ENCODE measurements around the gene NUDT6. TPM values are rescaled to one million over a fixed set of nuclear protein-coding genes. Genes with fewer than 3 reads are reported as not detected.

Gene NUDT6
- total RNA-seq, 1 experiment from 2014 or later: 9.0 TPM

GRCh38 chr4:122901247-122902010, 21.0 kb downstream of the NUDT6 start (continued):
- TF ChIP-seq ZNF274 (IDR thresholded peaks at IDR 0.05; ENCODE audit: low read depth, low read length) (no peak), SP1 (IDR thresholded peaks at IDR 0.05; ENCODE audit: low read depth) (no peak)

DNA sequence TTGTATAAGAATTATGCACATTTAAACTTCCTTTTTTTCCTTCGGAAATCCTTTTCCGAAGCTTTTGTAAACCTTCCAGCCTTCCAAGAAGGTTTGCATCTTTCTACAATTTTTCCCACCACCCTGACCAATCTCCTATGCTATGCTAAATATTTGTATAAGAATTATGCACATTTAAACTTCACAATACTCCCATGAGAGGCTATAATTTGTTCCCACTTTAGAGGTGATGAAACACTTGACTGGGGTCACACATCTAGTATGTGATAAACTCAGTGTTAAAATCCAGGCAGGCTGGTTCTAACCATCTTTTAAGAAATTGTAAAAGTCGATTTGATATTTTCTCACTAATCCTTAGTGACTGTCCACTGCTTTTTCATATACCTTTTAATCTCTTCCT, 22.1 kb downstream of the NUDT6 start:
- ATAC-seq: no peak

More for the DNA sequence above, 22.1 kb downstream of the NUDT6 start:
- intact Hi-C loops (cut with micrococcal nuclease): no loop called here
- Histone ChIP-seq H3K27ac (ENCODE audit: low read depth, low read length) (no peak overlapping the region), H3K36me3 (ENCODE audit: control insufficient read depth in 1 of 2, insufficient read depth in 2 of 2, low read length in 2 of 2) (no peaks in the 10 kb centered on the region), H3K9me2 (ENCODE audit: insufficient read depth) (no peaks in the 10 kb centered on the region), H3K4me2 (ENCODE audit: low read length) (no peak overlapping the region), H3K9me3 (ENCODE audit: control insufficient read depth in 1 of 2, insufficient read depth in 1 of 2, low read depth in 1 of 2, low read length in 2 of 2) (no peaks in the 10 kb centered on the region), H3K4me3 (replicated peaks in 1 of 2; ENCODE audit: low read depth in 1 of 2, low read length in 2 of 2) (no peak overlapping the region), H3K4me1 (ENCODE audit: control insufficient read depth in 1 of 2, insufficient read depth in 2 of 2, low read length in 2 of 2) (peaks cover 10 to 23% of the 10 kb centered on the region in 2 experiments), H2AFZ (ENCODE audit: low read depth, low read length, poor library complexity, severe bottlenecking) (no peak overlapping the region), H3K79me2 (ENCODE audit: insufficient read depth, low read length) (no peaks in the 10 kb centered on the region), H3K27me3 (ENCODE audit: insufficient read depth, low read length) (no peaks in the 10 kb centered on the region), H3K9ac (ENCODE audit: low read length) (no peak overlapping the region), H4K20me1 (ENCODE audit: insufficient read depth) (no peaks in the 10 kb centered on the region)
- BruUV-seq (replicated peaks): no TSS peak
- ChIA-PET RAD21 (ENCODE audit: low non-redundant PET in 1 of 2, low total read pairs in 2 of 2, uncharacterized antibody in 2 of 2, unreplicated experiment in 2 of 2) (no interaction called here), CTCF (no interaction called here), POLR2A (no interaction called here)
- DNase-seq (ENCODE audit: low read depth, low spot score): no peak
- no peak for TF ChIP-seq RAD21 (IDR thresholded peaks at IDR 0.05; ENCODE audit: low read depth)
- TF ChIP-seq, protein P1, sequence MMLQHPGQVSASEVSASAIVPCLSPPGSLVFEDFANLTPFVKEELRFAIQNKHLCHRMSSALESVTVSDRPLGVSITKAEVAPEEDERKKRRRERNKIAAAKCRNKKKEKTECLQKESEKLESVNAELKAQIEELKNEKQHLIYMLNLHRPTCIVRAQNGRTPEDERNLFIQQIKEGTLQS (IDR thresholded peaks at IDR 0.05): no peak
- TF ChIP-seq ZFX (IDR thresholded peaks at IDR 0.05): no peak
- no peak for TF ChIP-seq CTCF (IDR thresholded peaks at IDR 0.05 in 2 of 3, conservative IDR thresholded peaks at IDR 0.05 in 1 of 3; ENCODE audit: borderline replicate concordance in 1 of 3, insufficient read depth in 1 of 3, low read depth in 2 of 3, low read length in 2 of 3)
- no peak for TF ChIP-seq EZH2 (IDR thresholded peaks at IDR 0.05)
- no peak for TF ChIP-seq ELF1 (IDR thresholded peaks at IDR 0.05; ENCODE audit: borderline replicate concordance, low read depth)
- no peak for TF ChIP-seq SP1 (IDR thresholded peaks at IDR 0.05; ENCODE audit: low read depth)
- no peak for TF ChIP-seq POLR2A (IDR thresholded peaks at IDR 0.05; ENCODE audit: borderline replicate concordance, extremely low read depth, insufficient read depth, insufficient read length)
- TF ChIP-seq YY1 (IDR thresholded peaks at IDR 0.05; ENCODE audit: extremely low read depth, insufficient replicate concordance, low read depth, low read length): no peak
- no peak for TF ChIP-seq MAX (IDR thresholded peaks at IDR 0.05)
- no peak for TF ChIP-seq EGR1 (IDR thresholded peaks at IDR 0.05; ENCODE audit: low read depth)
- TF ChIP-seq TCF7L2 (IDR thresholded peaks at IDR 0.05; ENCODE audit: borderline replicate concordance, extremely low read depth, insufficient read depth, insufficient read length): no peak
- no peak for TF ChIP-seq REST (IDR thresholded peaks at IDR 0.05; ENCODE audit: low read depth)
- no peak for TF ChIP-seq SRF (IDR thresholded peaks at IDR 0.05; ENCODE audit: low read depth)
- TF ChIP-seq POLR2AphosphoS5 (IDR thresholded peaks at IDR 0.05; ENCODE audit: low read depth, low read length): no peak
- TF ChIP-seq JUND (IDR thresholded peaks at IDR 0.05): no peak
- TF ChIP-seq CEBPB (IDR thresholded peaks at IDR 0.05; ENCODE audit: low read depth): no peak
- TF ChIP-seq EZH2phosphoT487 (IDR thresholded peaks at IDR 0.05; ENCODE audit: borderline replicate concordance): no peak
- no peak for TF ChIP-seq SIN3A (IDR thresholded peaks at IDR 0.05; ENCODE audit: low read depth)
- no peak for TF ChIP-seq ZNF274 (IDR thresholded peaks at IDR 0.05; ENCODE audit: low read depth, low read length)
